Upper lobe of left lung (tissue), 6 donors: ENCODE measurements around the gene CCL11. TPM values are rescaled to one million over a fixed set of nuclear protein-coding genes. Genes with fewer than 3 reads are reported as not detected.
"Not testable (repeated sequence)": the region's sequence is repeated elsewhere in the genome, so short reads cannot be mapped to it uniquely, and the experiment has no call there.

Experiments used
- ATAC-seq, 2 donors: fragments of 200-7000 bp; cut with Tn5 transposase; one replicate each; pipeline ENCODE4 v1.9.1; 2022; ENCODE audit warnings: mild to moderate bottlenecking in 2 of 2, moderate library complexity in 2 of 2; ENCODE audit not compliant: low FRiP score in 2 of 2
- DNase-seq, 2 donors: peaks; one replicate each; pipeline ENCODE4 v3.0.0-alpha.2; 2019 to 2020
- H3K27ac ChIP-seq, 4 donors: fragments of 200-600 bp; sonication (generic); one replicate each; pipeline ENCODE4 v1.5.1; 2016 to 2019
- H3K27me3 ChIP-seq, 4 donors: fragments of 200-600 bp; sonication (generic); one replicate each; pipeline ENCODE4 v1.5.1; 2017 to 2019
- H3K36me3 ChIP-seq, 4 donors: fragments of 200-600 bp; sonication (generic); one replicate each; pipeline ENCODE4 v1.5.1; 2016 to 2019
- H3K4me1 ChIP-seq, 4 donors: fragments of 200-600 bp; sonication (generic); one replicate each; pipeline ENCODE4 v1.5.1; 2018 to 2019
- H3K4me3 ChIP-seq, 4 donors: fragments of 200-600 bp; sonication (generic); one replicate each; pipeline ENCODE4 v1.5.1; 2017 to 2019; ENCODE audit warnings: mild to moderate bottlenecking in 2 of 4, moderate library complexity in 1 of 4
- H3K9me3 ChIP-seq, 4 donors: fragments of 200-600 bp; sonication (generic); one replicate each; pipeline ENCODE4 v1.5.1; 2018 to 2019
- CTCF ChIP-seq, 6 experiments: fragments of 450-650 bp in 4 of 6; fragments of 200-600 bp in 2 of 6; sonication (generic) in 2 of 6; IDR thresholded peaks; one replicate each; pipeline ENCODE4 v1.5.1; 2016 to 2019; ENCODE audit warnings: antibody characterized with exemption in 6 of 6
- EP300 ChIP-seq, 4 donors: sonication (generic); formaldehyde crosslinking; IDR thresholded peaks; one replicate each; pipeline ENCODE4 v1.5.1; 2017; ENCODE audit warnings: antibody characterized with exemption in 4 of 4, control low read depth in 2 of 4
- POLR2A ChIP-seq, 4 donors: fragments of 450-650 bp; IDR thresholded peaks; one replicate each; pipeline ENCODE4 v1.5.1; 2016 to 2017; ENCODE audit warnings: antibody characterized with exemption in 4 of 4, mild to moderate bottlenecking in 2 of 4
- POLR2AphosphoS5 ChIP-seq, 2 donors: sonication (generic); formaldehyde crosslinking; IDR thresholded peaks; one replicate each; pipeline ENCODE4 v1.5.1; 2017; ENCODE audit warnings: antibody characterized with exemption in 2 of 2
- WGBS, 2 donors: methylation state at CpG; one replicate each; pipeline ENCODE4 v1.1.5; 2017 to 2018; 5-methylcytosine and 5-hydroxymethylcytosine counted together
- total RNA-seq, 6 donors: library from RNA; depleted of rRNA in 4 of 6; stranded (reverse); fragments of >200 nt in 4 of 6; gene quantifications; one replicate each; pipeline versions ENCODE4 v1.1.0 to v1.2.1, GENCODE V29; 2016 to 2021
- donor health status: DM: no; HTN: no; CAD: no; lungs with moderate emphysema.
- donor health status: DM: no; HTN: yes; CAD: no; lungs with severe emphysema.

CCL11 gene
- total RNA-seq, 6 donors from 2014 or later = 1.2 TPM; not detected in 5

- TF ChIP-seq POLR2A (IDR thresholded peaks at IDR 0.05) (no peak), CTCF (IDR thresholded peaks at IDR 0.05) (no peak), POLR2AphosphoS5 (IDR thresholded peaks at IDR 0.05) (no peak), EP300 (IDR thresholded peaks at IDR 0.05) (no peak)
- no peak for DNase-seq
- H3K27me3 ChIP-seq = no peaks in the 10 kb centered on the region
- H3K36me3 ChIP-seq = no peaks in the 10 kb centered on the region
- no peak for ATAC-seq
- H3K4me3 ChIP-seq = no peak overlapping the region
- peak overlapping the region in 3 of 4 donors; percentile 23 to 66 (median 62) for H3K27ac ChIP-seq
- no peaks in the 10 kb centered on the region for H3K9me3 ChIP-seq
- peaks cover 0 to 8% (median 3%) of the 10 kb centered on the region in 4 donors for H3K4me1 ChIP-seq
- WGBS, 2 donors = 83 to 89% methylated on average over 4 of the region's 4 CpGs
These were observed 27.6 kb downstream of the CCL11 start for GRCh38 chr17:34313164-34313563.

GRCh38 chr17:34314279-34314678 is 28.7 kb downstream of the CCL11 start:
- no peak for DNase-seq
- H3K27ac ChIP-seq = peak overlapping the region in 3 of 4 donors; percentile 1 to 66 (median 26)
- TF ChIP-seq POLR2A (IDR thresholded peaks at IDR 0.05) = no peak
- no peak for TF ChIP-seq CTCF (IDR thresholded peaks at IDR 0.05)

GRCh38 chr17:34318474-34318873 is 32.9 kb downstream of the CCL11 start:
- H3K36me3 ChIP-seq = no peaks in the 10 kb centered on the region
- H3K9me3 ChIP-seq = no peaks in the 10 kb centered on the region
- no peak overlapping the region for H3K4me3 ChIP-seq
- peak in 1 of 2 donors; percentile 38 for ATAC-seq
- no peak overlapping the region for H3K27ac ChIP-seq
- DNase-seq = no peak
- peaks cover 0 to 12% (median 10%) of the 10 kb centered on the region in 4 donors for H3K4me1 ChIP-seq
- WGBS, 2 donors = 71% methylated on average over 3 of the region's 3 CpGs
- no peaks in the 10 kb centered on the region for H3K27me3 ChIP-seq
- no peak for TF ChIP-seq EP300 (IDR thresholded peaks at IDR 0.05)
- TF ChIP-seq POLR2A (IDR thresholded peaks at IDR 0.05) = no peak
- no peak for TF ChIP-seq CTCF (IDR thresholded peaks at IDR 0.05)
- no peak for TF ChIP-seq POLR2AphosphoS5 (IDR thresholded peaks at IDR 0.05)

More at GRCh38 chr17:34314279-34314678, 28.7 kb downstream of the CCL11 start:
- Histone ChIP-seq H3K4me3 (no peak overlapping the region), H3K36me3 (no peaks in the 10 kb centered on the region), H3K9me3 (no peaks in the 10 kb centered on the region), H3K27me3 (no peaks in the 10 kb centered on the region), H3K4me1 (peaks cover 0 to 12% (median 8%) of the 10 kb centered on the region in 4 donors)
- WGBS, 2 donors = 18 to 40% methylated on average over 4 of the region's 4 CpGs
- ATAC-seq = peak in 1 of 2 donors; percentile 58

- Histone ChIP-seq H3K27ac (peak within 1 kb of the TSS in 1 of 4 donors; percentile 0), H3K9me3 (peaks cover 0 to under 1% (median 0%) of the 10 kb centered on the region in 4 donors), H3K27me3 (no peaks in the 10 kb centered on the region), H3K4me1 (peaks cover 0 to 10% (median 9%) of the 10 kb centered on the region in 4 donors), H3K36me3 (no peaks in the 10 kb centered on the region), H3K4me3 (no peak within 1 kb of the TSS)
- TF ChIP-seq EP300 (IDR thresholded peaks at IDR 0.05) = no peak
- peak in 1 of 4 donors; percentile 22 for TF ChIP-seq POLR2A (IDR thresholded peaks at IDR 0.05)
- TF ChIP-seq CTCF (IDR thresholded peaks at IDR 0.05) = no peak
- WGBS, 2 donors = 13 to 35% methylated on average over 2 of the region's 2 CpGs
- no peak for DNase-seq
- ATAC-seq = peak in 1 of 2 donors; percentile 68
These were observed 33.5 kb downstream of the CCL11 start, which contains the start of gene CCL8 for GRCh38 chr17:34319039-34319483. Gene CCL8 (plus strand): TSS chr17:34319435. CDS start chr17:34319502, 67 bp downstream.

- ATAC-seq (no peak), DNase-seq (no peak)
- TF ChIP-seq POLR2A (IDR thresholded peaks at IDR 0.05) (no peak), EP300 (IDR thresholded peaks at IDR 0.05) (peak in 1 of 4 donors; percentile 13)
- Histone ChIP-seq H3K4me1 (peaks cover 0 to 10% (median 3%) of the 10 kb centered on the region in 4 donors), H3K9me3 (peaks cover 0 to 5% (median 0%) of the 10 kb centered on the region in 4 donors), H3K27ac (no peak overlapping the region), H3K4me3 (no peak overlapping the region), H3K27me3 (no peaks in the 10 kb centered on the region), H3K36me3 (no peaks in the 10 kb centered on the region)
These were observed 36.4 kb downstream of the CCL11 start for GRCh38 chr17:34321964-34322363.

- H3K9me3 ChIP-seq, DNase-seq: not testable (repeated sequence)
These were observed 42.0 kb downstream of the CCL11 start for GRCh38 chr17:34327580-34327979.

More at GRCh38 chr17:34327580-34327979, 42.0 kb downstream of the CCL11 start:
- not testable (repeated sequence) for H3K36me3 ChIP-seq, H3K4me1 ChIP-seq, H3K27me3 ChIP-seq, H3K4me3 ChIP-seq, H3K27ac ChIP-seq
- peak in 1 of 2 donors; percentile 41 for ATAC-seq
- WGBS, 2 donors = 66 to 69% methylated on average over 4 of the region's 4 CpGs
